Liver (tissue), 3 donors: Measurements from ENCODE around the gene RTN4RL1.

Experiments used
- CTCF ChIP-seq: fragments of 150-350 bp; IDR thresholded peaks from 2 replicates; pipeline ENCODE4 v1.5.1; 2017; ENCODE audit warnings: improper control_type of control experiment, low read depth, low read length; ENCODE audit not compliant: missing input control
- EGR1 ChIP-seq, 2 donors: IDR thresholded peaks; 2 replicates each; pipeline ENCODE4 v1.6.1; 2016 to 2018; ENCODE audit warnings: antibody characterized with exemption in 2 of 2, low read depth in 2 of 2
- GABPA ChIP-seq, 2 donors: IDR thresholded peaks in 1 of 2; conservative IDR thresholded peaks in 1 of 2; 2 replicates each; pipeline ENCODE4 v1.6.1; 2016; ENCODE audit warnings: antibody characterized with exemption in 2 of 2, mild to moderate bottlenecking in 1 of 2, moderate library complexity in 1 of 2
- JUND ChIP-seq, 2 donors: IDR thresholded peaks; 2 replicates each; pipeline ENCODE4 v1.6.1; 2016; ENCODE audit warnings: antibody characterized with exemption in 2 of 2
- MAX ChIP-seq: IDR thresholded peaks from 2 replicates; pipeline ENCODE4 v1.6.1; 2016; ENCODE audit warnings: antibody characterized with exemption
- NR2F2 ChIP-seq: IDR thresholded peaks from 2 replicates; pipeline ENCODE4 v1.6.1; 2016; ENCODE audit warnings: antibody characterized with exemption
- TAF1 ChIP-seq: conservative IDR thresholded peaks from 2 replicates; pipeline ENCODE4 v1.6.1; 2016; ENCODE audit warnings: antibody characterized with exemption, mild to moderate bottlenecking
- TF ChIP-seq, protein P1 (sequence below): IDR thresholded peaks from 2 replicates; pipeline ENCODE4 v1.6.1; 2016; ENCODE audit warnings: antibody characterized with exemption
- donor health status: healthy.
- donor health status: healthy.

DNA sequence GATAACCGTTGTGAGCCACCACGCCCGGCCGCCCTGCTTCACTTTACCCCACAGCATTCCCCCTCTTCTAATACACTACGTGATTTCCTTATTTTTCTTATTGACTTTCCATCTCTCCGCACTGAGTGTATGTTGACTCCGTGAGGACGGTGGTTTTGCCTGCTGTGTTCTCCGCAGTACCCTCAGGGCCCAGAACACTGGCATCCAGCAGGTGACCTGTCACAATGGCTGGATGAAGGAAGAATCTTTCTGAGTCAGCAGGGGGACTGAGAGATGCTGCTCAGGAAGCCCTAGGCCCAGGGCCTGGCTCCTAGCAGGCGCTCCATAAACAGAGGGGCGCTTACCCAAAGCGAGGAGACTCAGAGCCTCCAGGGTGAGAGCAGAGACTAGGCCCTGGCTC, 79.5 kb downstream of the RTN4RL1 start:
- no peak for TF ChIP-seq MAX
- no peak for TF ChIP-seq CTCF
- no peak for TF ChIP-seq EGR1 (IDR thresholded peaks at IDR 0.05; ENCODE audit: low read depth in 2 of 2)
- no peak for TF ChIP-seq JUND (IDR thresholded peaks at IDR 0.05)
- no peak for TF ChIP-seq NR2F2
- TF ChIP-seq, protein P1, sequence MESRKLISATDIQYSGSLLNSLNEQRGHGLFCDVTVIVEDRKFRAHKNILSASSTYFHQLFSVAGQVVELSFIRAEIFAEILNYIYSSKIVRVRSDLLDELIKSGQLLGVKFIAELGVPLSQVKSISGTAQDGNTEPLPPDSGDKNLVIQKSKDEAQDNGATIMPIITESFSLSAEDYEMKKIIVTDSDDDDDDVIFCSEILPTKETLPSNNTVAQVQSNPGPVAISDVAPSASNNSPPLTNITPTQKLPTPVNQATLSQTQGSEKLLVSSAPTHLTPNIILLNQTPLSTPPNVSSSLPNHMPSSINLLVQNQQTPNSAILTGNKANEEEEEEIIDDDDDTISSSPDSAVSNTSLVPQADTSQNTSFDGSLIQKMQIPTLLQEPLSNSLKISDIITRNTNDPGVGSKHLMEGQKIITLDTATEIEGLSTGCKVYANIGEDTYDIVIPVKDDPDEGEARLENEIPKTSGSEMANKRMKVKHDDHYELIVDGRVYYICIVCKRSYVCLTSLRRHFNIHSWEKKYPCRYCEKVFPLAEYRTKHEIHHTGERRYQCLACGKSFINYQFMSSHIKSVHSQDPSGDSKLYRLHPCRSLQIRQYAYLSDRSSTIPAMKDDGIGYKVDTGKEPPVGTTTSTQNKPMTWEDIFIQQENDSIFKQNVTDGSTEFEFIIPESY, result no peak
- peak in 1 of 2 donors; percentile 3 for TF ChIP-seq GABPA (IDR thresholded peaks at IDR 0.05 in 1 of 2, conservative IDR thresholded peaks at IDR 0.05 in 1 of 2)
- TF ChIP-seq TAF1, result no peak
